Muscle of arm (tissue), 12 donors: ENCODE measurements around the gene FGF10. TPM values are rescaled to one million over a fixed set of nuclear protein-coding genes. Genes with fewer than 3 reads are reported as not detected.

Source experiments
- DNase-seq: peaks from one replicate; pipeline ENCODE4 v3.0.0-alpha.2; 2013
- polyA plus RNA-seq, 12 donors: library from polyadenylated mRNA; unstranded; fragments of 120-200 nt; gene quantifications; one replicate each; pipeline ENCODE4 v1.2.1, GENCODE V29; 2013; ENCODE audit not compliant: insufficient read length in 12 of 12

FGF10 gene
- polyA plus RNA-seq, 12 donors, result 2.8 to 12.1 (median 5.5) TPM; not detected in 2

- no peak for DNase-seq
Observed at GRCh38 chr5:44360919-44361318, 28.3 kb downstream of the FGF10 start.

DNA sequence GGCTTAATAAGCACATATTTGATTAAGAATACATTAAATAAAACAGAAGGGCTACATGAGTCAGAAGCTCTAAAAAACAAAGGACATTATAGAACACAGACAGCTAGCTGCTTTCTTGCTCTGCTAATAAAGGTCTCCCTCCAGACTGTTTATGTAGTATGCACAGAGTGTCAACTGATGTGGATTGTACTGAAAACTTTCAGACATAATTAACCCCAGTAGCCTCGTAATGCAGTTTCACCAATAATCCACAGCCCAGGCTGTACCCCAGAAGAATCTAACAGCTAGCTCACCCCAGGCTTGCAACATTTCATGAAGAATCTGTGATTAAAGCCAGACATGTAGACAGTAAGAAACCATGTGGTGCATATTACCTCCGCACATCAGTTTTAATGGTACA lies 30.8 kb downstream of the FGF10 start:
- no peak for DNase-seq

GRCh38 chr5:44356231-44356630 lies 33.0 kb downstream of the FGF10 start:
- DNase-seq, result peak; percentile 27

GRCh38 chr5:44345871-44346270 lies 43.3 kb downstream of the FGF10 start:
- DNase-seq, result no peak

GRCh38 chr5:44336708-44337107 lies 52.5 kb downstream of the FGF10 start:
- no peak for DNase-seq

GRCh38 chr5:44334622-44335021 lies 54.6 kb downstream of the FGF10 start:
- DNase-seq, result no peak

- DNase-seq, result peak; percentile 35
Observed at GRCh38 chr5:44332285-44332971, 56.8 kb downstream of the FGF10 start.

- DNase-seq, result no peak
Observed at GRCh38 chr5:44331471-44332050, 57.7 kb downstream of the FGF10 start.

DNA sequence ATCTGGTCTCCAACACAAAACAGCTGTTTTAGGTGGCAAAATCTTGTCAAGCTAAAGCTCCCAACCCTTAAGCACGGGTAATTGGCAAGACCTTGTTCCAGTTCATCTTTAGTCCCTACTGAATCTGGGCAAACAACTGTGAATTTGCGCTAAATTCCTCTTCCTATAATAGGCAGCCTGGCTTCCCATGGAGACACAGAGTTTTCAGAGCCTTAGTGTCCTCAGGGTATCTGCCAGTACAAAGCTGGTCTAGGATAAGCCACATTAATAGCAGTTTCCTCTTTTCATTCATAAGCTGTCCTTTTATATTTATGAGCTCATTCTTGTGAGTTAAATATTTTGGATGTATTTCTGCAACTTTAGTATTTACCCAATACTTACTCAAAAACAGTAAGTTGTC lies 59.5 kb downstream of the FGF10 start:
- no peak for DNase-seq

DNA sequence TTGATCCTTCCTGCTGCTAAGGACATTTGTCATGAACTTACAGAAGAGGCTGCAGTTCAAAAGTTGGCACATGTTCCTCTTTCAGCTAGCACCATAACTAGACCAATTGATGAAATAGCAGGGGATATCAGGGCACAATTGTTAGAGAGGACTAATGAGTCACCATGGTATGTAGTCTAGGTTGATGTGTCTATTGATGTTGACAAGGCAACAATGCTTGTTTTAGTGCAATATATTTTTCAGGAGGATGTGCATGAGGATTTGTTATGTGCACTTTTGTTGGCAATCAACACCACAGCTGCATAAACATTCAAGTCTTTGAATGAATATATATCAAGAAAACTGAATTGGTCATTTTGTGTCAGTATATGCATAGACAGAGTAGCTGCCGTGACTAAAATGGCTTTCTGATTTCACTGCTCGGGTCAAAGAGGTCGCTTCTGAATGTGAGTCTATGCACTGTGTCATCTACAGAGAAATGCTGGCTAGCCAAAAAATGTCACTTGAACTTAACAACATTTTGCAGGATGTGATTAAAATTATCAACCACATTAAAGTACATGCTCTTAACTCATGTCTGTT lies 68.0 kb downstream of the FGF10 start:
- DNase-seq, result no peak

GRCh38 chr5:44320188-44320587 lies 69.0 kb downstream of the FGF10 start:
- no peak for DNase-seq

GRCh38 chr5:44318883-44319282 lies 70.3 kb downstream of the FGF10 start:
- DNase-seq, result no peak

DNA sequence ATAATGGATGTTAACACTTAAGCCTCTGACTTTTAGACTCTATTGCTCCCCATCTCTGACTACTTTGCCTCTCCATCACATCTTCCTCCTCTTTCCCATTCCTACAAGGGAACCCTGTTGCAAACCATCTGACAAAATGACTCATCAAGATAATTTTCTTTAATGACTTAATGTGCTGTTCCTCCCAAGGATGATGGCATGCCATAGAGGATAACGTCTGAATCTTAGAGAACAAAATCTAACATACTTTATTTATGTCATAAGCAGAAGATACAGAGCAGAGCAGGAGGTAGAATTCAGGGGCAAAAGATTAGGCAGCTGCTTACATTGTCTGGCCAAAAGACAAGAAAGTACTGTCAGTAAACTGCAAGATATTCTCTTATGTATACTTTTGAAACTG lies 76.8 kb downstream of the FGF10 start:
- no peak for DNase-seq

- no peak for DNase-seq
Observed at GRCh38 chr5:44300551-44300950, 88.7 kb downstream of the FGF10 start.

- DNase-seq, result no peak
Observed at GRCh38 chr5:44299394-44299793, 89.8 kb downstream of the FGF10 start.

GRCh38 chr5:44294516-44294915 lies 94.7 kb downstream of the FGF10 start:
- DNase-seq, result peak; percentile 78

GRCh38 chr5:44292736-44293135 lies 96.5 kb downstream of the FGF10 start:
- DNase-seq, result no peak

- no peak for DNase-seq
Observed at GRCh38 chr5:44278469-44278868, 110.8 kb downstream of the FGF10 start.

DNA sequence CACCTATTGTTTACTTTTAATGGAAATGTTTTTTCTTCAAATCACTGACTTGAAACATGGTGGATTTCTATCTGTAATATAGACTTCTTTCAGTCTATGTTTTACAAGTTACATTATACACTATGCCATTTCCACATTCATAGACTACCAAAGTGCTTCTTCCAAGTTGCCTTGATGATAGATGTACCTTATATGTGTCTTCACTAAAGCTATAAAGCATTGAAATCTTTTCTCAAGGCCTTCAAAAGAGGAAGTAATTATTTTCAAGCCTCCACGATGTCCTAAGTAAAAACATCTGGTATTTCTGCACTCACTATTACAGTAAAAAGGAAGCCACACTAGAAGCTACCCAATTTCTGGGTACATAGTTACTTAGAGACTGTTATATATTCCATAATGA lies 113.3 kb downstream of the FGF10 start:
- DNase-seq, result no peak

GRCh38 chr5:44275329-44275728 lies 113.9 kb downstream of the FGF10 start:
- no peak for DNase-seq

DNA sequence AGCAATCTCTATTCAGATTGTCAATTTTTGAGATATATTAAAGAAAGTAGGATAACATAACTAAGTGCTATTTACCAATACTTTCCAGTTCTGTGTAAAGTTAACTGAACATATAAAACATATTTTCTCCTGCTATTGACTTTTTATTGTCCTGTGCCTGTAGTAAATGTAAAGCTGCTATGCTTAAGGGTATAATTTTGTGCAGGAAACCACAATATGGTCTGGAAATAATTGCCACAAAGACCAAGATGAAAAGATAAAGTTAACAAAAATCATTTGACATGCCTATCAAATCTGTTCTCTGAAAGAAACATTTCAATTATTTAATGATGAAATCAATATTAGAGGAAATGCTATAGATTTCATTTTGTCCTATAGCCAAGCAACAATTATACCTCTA lies 121.3 kb downstream of the FGF10 start:
- no peak for DNase-seq

GRCh38 chr5:44266882-44267576 lies 122.2 kb downstream of the FGF10 start:
- peak; percentile 16 for DNase-seq

DNA sequence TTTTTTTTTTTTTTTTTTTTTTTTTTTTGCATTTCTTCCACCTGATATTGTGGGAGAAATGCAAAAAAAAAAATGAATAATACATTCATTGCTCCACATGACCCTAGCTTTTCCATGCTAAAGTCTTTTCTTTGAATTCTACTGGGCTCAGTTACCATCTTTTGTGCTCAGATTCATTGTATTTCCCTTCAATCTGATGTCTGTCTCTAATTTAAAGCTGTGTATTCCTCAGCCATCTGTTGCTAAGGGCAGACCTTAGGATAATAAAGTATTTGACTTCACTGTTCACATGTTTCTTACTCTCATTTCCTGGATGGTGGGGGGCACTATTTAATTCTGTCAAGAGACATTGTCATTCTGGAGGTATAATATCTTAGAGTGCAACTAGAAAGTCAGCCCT lies 123.5 kb downstream of the FGF10 start:
- DNase-seq, result no peak
